ENCODE measurements around the gene PRKAG1. TPM values are rescaled to one million over a fixed set of nuclear protein-coding genes. Genes with fewer than 3 reads are reported as not detected.
A peak's percentile ranks its signal among the peaks of the same experiment; 100 is the strongest.

PRKAG1 gene
- total RNA-seq, 6 experiments from 2014 or later: 24.8 to 36.2 (median 30.1) TPM

- H3K4me1 ChIP-seq: no peaks in the 10 kb centered on the region
- H3K9me3 ChIP-seq: no peaks in the 10 kb centered on the region
- intact Hi-C loops (cut with DNase I): no loop called here
- 100% methylated on average over 3 of the region's 8 CpGs for WGBS (ENCODE audit: insufficient coverage, low coverage, low lambda C conversion rate, missing lambda C conversion rate)
- H3K27me3 ChIP-seq: no peaks in the 10 kb centered on the region
- DNase-seq (peak in 1 of 3 donors; percentile 19), ATAC-seq (peak in 2 of 4 donors; percentile 3 to 7)
- no peak overlapping the region for H3K4me3 ChIP-seq
- peaks cover 3 to 67% (median 28%) of the 10 kb centered on the region in 4 donors for H3K36me3 ChIP-seq
- TF ChIP-seq POLR2A (IDR thresholded peaks at IDR 0.05) (no peak), CTCF (IDR thresholded peaks at IDR 0.05) (no peak)
- H3K27ac ChIP-seq: no peak overlapping the region
These were observed 13.1 kb upstream of the PRKAG1 start for GRCh38 chr12:49031573-49032161.

GRCh38 chr12:49030714-49031572 is 12.4 kb upstream of the PRKAG1 start:
- Histone ChIP-seq H3K27me3 (no peaks in the 10 kb centered on the region), H3K9me3 (no peaks in the 10 kb centered on the region), H3K4me1 (no peaks in the 10 kb centered on the region), H3K4me3 (no peak overlapping the region), H3K27ac (no peak overlapping the region), H3K36me3 (peaks cover 3 to 72% (median 32%) of the 10 kb centered on the region in 4 donors)
- 98% methylated on average over 6 of the region's 19 CpGs for WGBS (ENCODE audit: insufficient coverage, low coverage, low lambda C conversion rate, missing lambda C conversion rate)
- intact Hi-C loops (cut with DNase I): no loop called here
- DNase-seq (peak in 1 of 3 donors; percentile 16), ATAC-seq (peak in 1 of 4 donors; percentile 5)
- TF ChIP-seq POLR2A (IDR thresholded peaks at IDR 0.05): no peak
- no peak for TF ChIP-seq CTCF (IDR thresholded peaks at IDR 0.05)

- no peaks in the 10 kb centered on the region for H3K4me1 ChIP-seq
- no peaks in the 10 kb centered on the region for H3K9me3 ChIP-seq
- no peak overlapping the region for H3K4me3 ChIP-seq
- no peak overlapping the region for H3K27ac ChIP-seq
- intact Hi-C loops (cut with DNase I): no loop called here
- ATAC-seq (no peak), DNase-seq (no peak)
- no peaks in the 10 kb centered on the region for H3K27me3 ChIP-seq
- WGBS (ENCODE audit: insufficient coverage, low coverage, low lambda C conversion rate, missing lambda C conversion rate): no CpG with 5 or more reads among the region's 8 CpGs
- H3K36me3 ChIP-seq: peaks cover 7 to 77% (median 35%) of the 10 kb centered on the region in 4 donors
- no peak for TF ChIP-seq POLR2A (IDR thresholded peaks at IDR 0.05)
- TF ChIP-seq CTCF (IDR thresholded peaks at IDR 0.05): no peak
These were observed 11.5 kb upstream of the PRKAG1 start for GRCh38 chr12:49030119-49030518.

- no peaks in the 10 kb centered on the region for H3K27me3 ChIP-seq
- no peaks in the 10 kb centered on the region for H3K9me3 ChIP-seq
- intact Hi-C loops (cut with DNase I): no loop called here
- H3K4me1 ChIP-seq: no peaks in the 10 kb centered on the region
- DNase-seq (no peak), ATAC-seq (no peak)
- 86% methylated on average over 4 of the region's 10 CpGs for WGBS (ENCODE audit: insufficient coverage, low coverage, low lambda C conversion rate, missing lambda C conversion rate)
- H3K4me3 ChIP-seq: no peak overlapping the region
- TF ChIP-seq CTCF (IDR thresholded peaks at IDR 0.05) (no peak), POLR2A (IDR thresholded peaks at IDR 0.05) (no peak)
- H3K27ac ChIP-seq: no peak overlapping the region
- peaks cover 7 to 77% (median 31%) of the 10 kb centered on the region in 4 donors for H3K36me3 ChIP-seq
These were observed 10.2 kb upstream of the PRKAG1 start for GRCh38 chr12:49028666-49029275.
